ENCODE results near the gene KDM1A. TPM values are rescaled to one million over a fixed set of nuclear protein-coding genes. Genes with fewer than 3 reads are reported as not detected.

Gene KDM1A
- total and polyA plus RNA-seq, 10 of the 15 experiments (the other 5 are each of a cell fraction or from before 2014, with no cell fraction given), result 39.2 to 118 (median 98.9) TPM

DNA sequence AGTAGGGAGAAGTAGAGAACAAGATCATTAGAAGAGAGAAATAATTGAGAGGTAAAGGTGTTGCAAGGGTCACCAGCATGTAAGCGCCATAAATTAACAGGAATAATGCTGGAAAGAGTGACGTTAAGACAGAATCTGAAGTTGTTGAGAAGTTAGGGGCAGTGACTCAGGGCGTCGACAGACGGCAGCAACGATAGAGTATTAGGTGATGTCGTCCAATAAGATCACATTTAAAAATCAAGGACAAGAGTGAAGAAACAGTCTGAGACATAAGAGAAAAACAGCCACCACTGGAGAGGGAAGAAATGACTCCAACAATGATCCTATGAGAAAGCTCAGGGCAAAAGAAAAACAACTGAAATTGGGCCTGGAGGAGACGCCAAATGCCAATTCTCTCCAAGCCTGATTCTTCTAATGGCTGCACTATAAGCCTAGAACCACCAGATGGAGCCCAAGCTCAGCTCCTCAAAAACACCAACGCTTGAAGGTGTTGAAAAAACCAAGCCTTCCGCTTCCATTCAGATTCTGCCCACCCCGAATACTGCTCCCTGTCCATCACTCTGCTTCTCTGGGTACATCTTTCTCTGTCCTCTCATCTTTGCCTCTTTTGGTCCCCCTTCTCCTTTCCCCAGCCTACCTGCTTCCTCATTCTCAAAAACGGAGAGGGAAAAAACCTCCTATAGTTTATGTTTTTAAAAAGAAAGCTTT lies 79.3 kb downstream of the KDM1A start (continued):
- TF ChIP-seq, protein P1, sequence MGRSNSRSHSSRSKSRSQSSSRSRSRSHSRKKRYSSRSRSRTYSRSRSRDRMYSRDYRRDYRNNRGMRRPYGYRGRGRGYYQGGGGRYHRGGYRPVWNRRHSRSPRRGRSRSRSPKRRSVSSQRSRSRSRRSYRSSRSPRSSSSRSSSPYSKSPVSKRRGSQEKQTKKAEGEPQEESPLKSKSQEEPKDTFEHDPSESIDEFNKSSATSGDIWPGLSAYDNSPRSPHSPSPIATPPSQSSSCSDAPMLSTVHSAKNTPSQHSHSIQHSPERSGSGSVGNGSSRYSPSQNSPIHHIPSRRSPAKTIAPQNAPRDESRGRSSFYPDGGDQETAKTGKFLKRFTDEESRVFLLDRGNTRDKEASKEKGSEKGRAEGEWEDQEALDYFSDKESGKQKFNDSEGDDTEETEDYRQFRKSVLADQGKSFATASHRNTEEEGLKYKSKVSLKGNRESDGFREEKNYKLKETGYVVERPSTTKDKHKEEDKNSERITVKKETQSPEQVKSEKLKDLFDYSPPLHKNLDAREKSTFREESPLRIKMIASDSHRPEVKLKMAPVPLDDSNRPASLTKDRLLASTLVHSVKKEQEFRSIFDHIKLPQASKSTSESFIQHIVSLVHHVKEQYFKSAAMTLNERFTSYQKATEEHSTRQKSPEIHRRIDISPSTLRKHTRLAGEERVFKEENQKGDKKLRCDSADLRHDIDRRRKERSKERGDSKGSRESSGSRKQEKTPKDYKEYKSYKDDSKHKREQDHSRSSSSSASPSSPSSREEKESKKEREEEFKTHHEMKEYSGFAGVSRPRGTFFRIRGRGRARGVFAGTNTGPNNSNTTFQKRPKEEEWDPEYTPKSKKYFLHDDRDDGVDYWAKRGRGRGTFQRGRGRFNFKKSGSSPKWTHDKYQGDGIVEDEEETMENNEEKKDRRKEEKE (IDR thresholded peaks at IDR 0.05), result no peak
- no peak for TF ChIP-seq ETV6 (conservative IDR thresholded peaks at IDR 0.05 in 1 of 2, IDR thresholded peaks at IDR 0.05 in 1 of 2; ENCODE audit: borderline replicate concordance in 1 of 2, low read depth in 1 of 2)
- TF ChIP-seq, protein P2, sequence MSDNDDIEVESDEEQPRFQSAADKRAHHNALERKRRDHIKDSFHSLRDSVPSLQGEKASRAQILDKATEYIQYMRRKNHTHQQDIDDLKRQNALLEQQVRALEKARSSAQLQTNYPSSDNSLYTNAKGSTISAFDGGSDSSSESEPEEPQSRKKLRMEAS (IDR thresholded peaks at IDR 0.05; ENCODE audit: low read depth, low read length), result no peak
- TF ChIP-seq, protein P3, sequence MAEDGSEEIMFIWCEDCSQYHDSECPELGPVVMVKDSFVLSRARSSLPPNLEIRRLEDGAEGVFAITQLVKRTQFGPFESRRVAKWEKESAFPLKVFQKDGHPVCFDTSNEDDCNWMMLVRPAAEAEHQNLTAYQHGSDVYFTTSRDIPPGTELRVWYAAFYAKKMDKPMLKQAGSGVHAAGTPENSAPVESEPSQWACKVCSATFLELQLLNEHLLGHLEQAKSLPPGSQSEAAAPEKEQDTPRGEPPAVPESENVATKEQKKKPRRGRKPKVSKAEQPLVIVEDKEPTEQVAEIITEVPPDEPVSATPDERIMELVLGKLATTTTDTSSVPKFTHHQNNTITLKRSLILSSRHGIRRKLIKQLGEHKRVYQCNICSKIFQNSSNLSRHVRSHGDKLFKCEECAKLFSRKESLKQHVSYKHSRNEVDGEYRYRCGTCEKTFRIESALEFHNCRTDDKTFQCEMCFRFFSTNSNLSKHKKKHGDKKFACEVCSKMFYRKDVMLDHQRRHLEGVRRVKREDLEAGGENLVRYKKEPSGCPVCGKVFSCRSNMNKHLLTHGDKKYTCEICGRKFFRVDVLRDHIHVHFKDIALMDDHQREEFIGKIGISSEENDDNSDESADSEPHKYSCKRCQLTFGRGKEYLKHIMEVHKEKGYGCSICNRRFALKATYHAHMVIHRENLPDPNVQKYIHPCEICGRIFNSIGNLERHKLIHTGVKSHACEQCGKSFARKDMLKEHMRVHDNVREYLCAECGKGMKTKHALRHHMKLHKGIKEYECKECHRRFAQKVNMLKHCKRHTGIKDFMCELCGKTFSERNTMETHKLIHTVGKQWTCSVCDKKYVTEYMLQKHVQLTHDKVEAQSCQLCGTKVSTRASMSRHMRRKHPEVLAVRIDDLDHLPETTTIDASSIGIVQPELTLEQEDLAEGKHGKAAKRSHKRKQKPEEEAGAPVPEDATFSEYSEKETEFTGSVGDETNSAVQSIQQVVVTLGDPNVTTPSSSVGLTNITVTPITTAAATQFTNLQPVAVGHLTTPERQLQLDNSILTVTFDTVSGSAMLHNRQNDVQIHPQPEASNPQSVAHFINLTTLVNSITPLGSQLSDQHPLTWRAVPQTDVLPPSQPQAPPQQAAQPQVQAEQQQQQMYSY (CRISPR knock-in tag; IDR thresholded peaks at IDR 0.05), result no peak
- TF ChIP-seq EGR1 (IDR thresholded peaks at IDR 0.05; ENCODE audit: borderline replicate concordance in 1 of 2, low read depth in 2 of 2, low read length in 2 of 2), result 0 out of 3 replicates have a peak, but pooled peaks of 1 of the 2 experiments have one; percentile 10
- TF ChIP-seq RUNX3 (IDR thresholded peaks at IDR 0.05; ENCODE audit: low read length), result peak; percentile 28; the same call in 1 of the 2 replicates
- TF ChIP-seq, protein P4, sequence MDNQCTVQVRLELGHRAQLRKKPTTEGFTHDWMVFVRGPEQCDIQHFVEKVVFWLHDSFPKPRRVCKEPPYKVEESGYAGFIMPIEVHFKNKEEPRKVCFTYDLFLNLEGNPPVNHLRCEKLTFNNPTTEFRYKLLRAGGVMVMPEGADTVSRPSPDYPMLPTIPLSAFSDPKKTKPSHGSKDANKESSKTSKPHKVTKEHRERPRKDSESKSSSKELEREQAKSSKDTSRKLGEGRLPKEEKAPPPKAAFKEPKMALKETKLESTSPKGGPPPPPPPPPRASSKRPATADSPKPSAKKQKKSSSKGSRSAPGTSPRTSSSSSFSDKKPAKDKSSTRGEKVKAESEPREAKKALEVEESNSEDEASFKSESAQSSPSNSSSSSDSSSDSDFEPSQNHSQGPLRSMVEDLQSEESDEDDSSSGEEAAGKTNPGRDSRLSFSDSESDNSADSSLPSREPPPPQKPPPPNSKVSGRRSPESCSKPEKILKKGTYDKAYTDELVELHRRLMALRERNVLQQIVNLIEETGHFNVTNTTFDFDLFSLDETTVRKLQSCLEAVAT (IDR thresholded peaks at IDR 0.05), result 0 out of 2 replicates have a peak, but pooled peaks have one; percentile 34
- no peak for TF ChIP-seq SMARCA5 (IDR thresholded peaks at IDR 0.05)
- TF ChIP-seq, protein P5, sequence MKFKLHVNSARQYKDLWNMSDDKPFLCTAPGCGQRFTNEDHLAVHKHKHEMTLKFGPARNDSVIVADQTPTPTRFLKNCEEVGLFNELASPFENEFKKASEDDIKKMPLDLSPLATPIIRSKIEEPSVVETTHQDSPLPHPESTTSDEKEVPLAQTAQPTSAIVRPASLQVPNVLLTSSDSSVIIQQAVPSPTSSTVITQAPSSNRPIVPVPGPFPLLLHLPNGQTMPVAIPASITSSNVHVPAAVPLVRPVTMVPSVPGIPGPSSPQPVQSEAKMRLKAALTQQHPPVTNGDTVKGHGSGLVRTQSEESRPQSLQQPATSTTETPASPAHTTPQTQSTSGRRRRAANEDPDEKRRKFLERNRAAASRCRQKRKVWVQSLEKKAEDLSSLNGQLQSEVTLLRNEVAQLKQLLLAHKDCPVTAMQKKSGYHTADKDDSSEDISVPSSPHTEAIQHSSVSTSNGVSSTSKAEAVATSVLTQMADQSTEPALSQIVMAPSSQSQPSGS (IDR thresholded peaks at IDR 0.05; ENCODE audit: low read length), result no peak
- TF ChIP-seq SIN3A (IDR thresholded peaks at IDR 0.05; ENCODE audit: low read depth, low read length), result no peak
- TF ChIP-seq ZNF207 (IDR thresholded peaks at IDR 0.05; ENCODE audit: borderline replicate concordance), result peak; percentile 24; the same call in 1 of the 2 replicates
- TF ChIP-seq NBN (IDR thresholded peaks at IDR 0.05), result peak; percentile 57; the same call in 1 of the 2 replicates
- TF ChIP-seq, protein P6, sequence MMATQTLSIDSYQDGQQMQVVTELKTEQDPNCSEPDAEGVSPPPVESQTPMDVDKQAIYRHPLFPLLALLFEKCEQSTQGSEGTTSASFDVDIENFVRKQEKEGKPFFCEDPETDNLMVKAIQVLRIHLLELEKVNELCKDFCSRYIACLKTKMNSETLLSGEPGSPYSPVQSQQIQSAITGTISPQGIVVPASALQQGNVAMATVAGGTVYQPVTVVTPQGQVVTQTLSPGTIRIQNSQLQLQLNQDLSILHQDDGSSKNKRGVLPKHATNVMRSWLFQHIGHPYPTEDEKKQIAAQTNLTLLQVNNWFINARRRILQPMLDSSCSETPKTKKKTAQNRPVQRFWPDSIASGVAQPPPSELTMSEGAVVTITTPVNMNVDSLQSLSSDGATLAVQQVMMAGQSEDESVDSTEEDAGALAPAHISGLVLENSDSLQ (IDR thresholded peaks at IDR 0.05), result peak; percentile 81
- TF ChIP-seq DPF2 (IDR thresholded peaks at IDR 0.05), result no peak
- no peak for TF ChIP-seq NR2C1 (IDR thresholded peaks at IDR 0.05)
- TF ChIP-seq MXI1 (IDR thresholded peaks at IDR 0.05; ENCODE audit: low read depth, low read length), result no peak

Measured in GM12878 (cell line).